ENCODE data around the gene PKD1. TPM values are rescaled to one million over a fixed set of nuclear protein-coding genes. Genes with fewer than 3 reads are reported as not detected.
A peak's percentile ranks its signal among the peaks of the same experiment; 100 is the strongest.

Gene PKD1
- total RNA-seq, 4 donors from 2014 or later: 181 to 492 (median 352) TPM

GRCh38 chr16:2092866-2093265, 42.8 kb downstream of the PKD1 start:
- H3K27ac ChIP-seq: peak overlapping the region in 3 of 4 donors; percentile 77 to 84 (median 78)
- H3K36me3 ChIP-seq: peaks cover 0 to 99% of the 10 kb centered on the region in 2 donors
- no peak for TF ChIP-seq EP300 (IDR thresholded peaks at IDR 0.05)
- no peak for TF ChIP-seq POLR2A (IDR thresholded peaks at IDR 0.05)
- no peak for TF ChIP-seq CTCF (IDR thresholded peaks at IDR 0.05)
- TF ChIP-seq POLR2AphosphoS5 (IDR thresholded peaks at IDR 0.05): no peak
- no peak overlapping the region for H3K4me3 ChIP-seq
- H3K4me1 ChIP-seq: peaks cover 0 to 25% (median 5%) of the 10 kb centered on the region in 3 donors
- WGBS, 2 donors (ENCODE audit: low coverage in 1 of 2): no CpG with 5 or more reads among the region's 13 CpGs
- H3K9me3 ChIP-seq: no peaks in the 10 kb centered on the region
- ATAC-seq: no peak
- no peaks in the 10 kb centered on the region for H3K27me3 ChIP-seq

GRCh38 chr16:2092256-2092620, 43.5 kb downstream of the PKD1 start:
- WGBS, 2 donors (ENCODE audit: low coverage in 1 of 2): 91% methylated on average over 4 of the region's 16 CpGs; no CpG with 5 or more reads in 1 of the 2 donors

GRCh38 chr16:2091547-2092255, 44.0 kb downstream of the PKD1 start:
- peaks cover 0 to 99% of the 10 kb centered on the region in 2 donors for H3K36me3 ChIP-seq
- H3K27me3 ChIP-seq: no peaks in the 10 kb centered on the region
- H3K27ac ChIP-seq: peak overlapping the region in 3 of 4 donors; percentile 77 to 84 (median 78)
- H3K4me1 ChIP-seq: peaks cover 0 to 25% (median 5%) of the 10 kb centered on the region in 3 donors
- TF ChIP-seq POLR2AphosphoS5 (IDR thresholded peaks at IDR 0.05): no peak
- no peak for TF ChIP-seq POLR2A (IDR thresholded peaks at IDR 0.05)
- TF ChIP-seq CTCF (IDR thresholded peaks at IDR 0.05): no peak
- TF ChIP-seq EP300 (IDR thresholded peaks at IDR 0.05): no peak
- ATAC-seq: no peak
- H3K4me3 ChIP-seq: peak overlapping the region in 1 of 2 donors; percentile 16
- H3K9me3 ChIP-seq: no peaks in the 10 kb centered on the region
- 70% methylated on average over 8 of the region's 49 CpGs; no CpG with 5 or more reads in 1 of the 2 donors for WGBS, 2 donors (ENCODE audit: low coverage in 1 of 2)

More at GRCh38 chr16:2092256-2092620, 43.5 kb downstream of the PKD1 start:
- Histone ChIP-seq H3K9me3 (no peaks in the 10 kb centered on the region), H3K4me1 (peaks cover 0 to 25% (median 5%) of the 10 kb centered on the region in 3 donors), H3K27ac (peak overlapping the region in 3 of 4 donors; percentile 77 to 84 (median 78)), H3K4me3 (no peak overlapping the region), H3K27me3 (no peaks in the 10 kb centered on the region), H3K36me3 (peaks cover 0 to 99% of the 10 kb centered on the region in 2 donors)
- no peak for ATAC-seq
- TF ChIP-seq POLR2A (IDR thresholded peaks at IDR 0.05): no peak
- no peak for TF ChIP-seq EP300 (IDR thresholded peaks at IDR 0.05)
- no peak for TF ChIP-seq CTCF (IDR thresholded peaks at IDR 0.05)
- no peak for TF ChIP-seq POLR2AphosphoS5 (IDR thresholded peaks at IDR 0.05)

GRCh38 chr16:2090777-2091546, 44.7 kb downstream of the PKD1 start:
- 19 to 60% methylated on average over 1 to 14 of the region's 101 CpGs for WGBS, 2 donors (ENCODE audit: low coverage in 1 of 2)
- Histone ChIP-seq H3K27ac (peak overlapping the region in 3 of 4 donors; percentile 77 to 84 (median 78)), H3K4me3 (peak overlapping the region in 1 of 2 donors; percentile 16)

More at GRCh38 chr16:2090777-2091546, 44.7 kb downstream of the PKD1 start:
- peak; percentile 52 for ATAC-seq
- no peaks in the 10 kb centered on the region for H3K9me3 ChIP-seq
- H3K36me3 ChIP-seq: peaks cover 0 to 99% of the 10 kb centered on the region in 2 donors
- H3K27me3 ChIP-seq: no peaks in the 10 kb centered on the region
- TF ChIP-seq EP300 (IDR thresholded peaks at IDR 0.05): no peak
- no peak for TF ChIP-seq POLR2A (IDR thresholded peaks at IDR 0.05)
- TF ChIP-seq CTCF (IDR thresholded peaks at IDR 0.05): peak in 2 of 4 experiments; percentile 9
- TF ChIP-seq POLR2AphosphoS5 (IDR thresholded peaks at IDR 0.05): no peak
- peaks cover 0 to 25% (median 5%) of the 10 kb centered on the region in 3 donors for H3K4me1 ChIP-seq
